ENCODE results near the gene PFKFB2.

Gene PFKFB2

GRCh38 chr1:207101720-207102119 lies 48.6 kb downstream of the PFKFB2 start:
- DNase-seq (ENCODE audit: low read depth): no peak
- no peak for TF ChIP-seq MYC (IDR thresholded peaks at IDR 0.05; ENCODE audit: low read depth, low read length)
- TF ChIP-seq MAX (IDR thresholded peaks at IDR 0.05; ENCODE audit: low read depth, low read length): no peak
- no peak for TF ChIP-seq CTCF (IDR thresholded peaks at IDR 0.05; ENCODE audit: low read depth, low read length)
- no peak for TF ChIP-seq POLR2A (IDR thresholded peaks at IDR 0.05; ENCODE audit: extremely low read depth, insufficient read length)
- no peak overlapping the region for H3K4me3 ChIP-seq (ENCODE audit: low read depth, low read length)

- DNase-seq (ENCODE audit: low read depth): no peak
- H3K4me3 ChIP-seq (ENCODE audit: low read depth, low read length): no peak overlapping the region
- TF ChIP-seq POLR2A (IDR thresholded peaks at IDR 0.05; ENCODE audit: extremely low read depth, insufficient read length) (no peak), MAX (IDR thresholded peaks at IDR 0.05; ENCODE audit: low read depth, low read length) (no peak), CTCF (IDR thresholded peaks at IDR 0.05; ENCODE audit: low read depth, low read length) (no peak), MYC (IDR thresholded peaks at IDR 0.05; ENCODE audit: low read depth, low read length) (no peak)
These were observed 49.1 kb downstream of the PFKFB2 start for GRCh38 chr1:207102146-207102545.

- no peak for TF ChIP-seq MYC (IDR thresholded peaks at IDR 0.05; ENCODE audit: low read depth, low read length)
- TF ChIP-seq MAX (IDR thresholded peaks at IDR 0.05; ENCODE audit: low read depth, low read length): no peak
- no peak for TF ChIP-seq CTCF (IDR thresholded peaks at IDR 0.05; ENCODE audit: low read depth, low read length)
- no peak for TF ChIP-seq POLR2A (IDR thresholded peaks at IDR 0.05; ENCODE audit: extremely low read depth, insufficient read length)
- no peak overlapping the region for H3K4me3 ChIP-seq (ENCODE audit: low read depth, low read length)
- DNase-seq (ENCODE audit: low read depth): no peak
These were observed 49.6 kb downstream of the PFKFB2 start for GRCh38 chr1:207102659-207103058.

- TF ChIP-seq CTCF (IDR thresholded peaks at IDR 0.05; ENCODE audit: low read depth, low read length) (no peak), MAX (IDR thresholded peaks at IDR 0.05; ENCODE audit: low read depth, low read length) (no peak), POLR2A (IDR thresholded peaks at IDR 0.05; ENCODE audit: extremely low read depth, insufficient read length) (no peak), MYC (IDR thresholded peaks at IDR 0.05; ENCODE audit: low read depth, low read length) (no peak)
- H3K4me3 ChIP-seq (ENCODE audit: low read depth, low read length): no peak within 1 kb of the TSS
- DNase-seq (ENCODE audit: low read depth): peak; percentile 40
These were observed 50.9 kb downstream of the PFKFB2 start, which contains the start of gene C4BPA for GRCh38 chr1:207103892-207104373. TSS of gene C4BPA (plus strand) at chr1:207104233. CDS start at chr1:207113026, 8,793 bp downstream.

- DNase-seq (ENCODE audit: low read depth): no peak
- no peak overlapping the region for H3K4me3 ChIP-seq (ENCODE audit: low read depth, low read length)
- TF ChIP-seq CTCF (IDR thresholded peaks at IDR 0.05; ENCODE audit: low read depth, low read length) (no peak), MYC (IDR thresholded peaks at IDR 0.05; ENCODE audit: low read depth, low read length) (no peak), MAX (IDR thresholded peaks at IDR 0.05; ENCODE audit: low read depth, low read length) (no peak), POLR2A (IDR thresholded peaks at IDR 0.05; ENCODE audit: extremely low read depth, insufficient read length) (no peak)
These were observed 55.9 kb downstream of the PFKFB2 start for GRCh38 chr1:207109004-207109403.

Measured in NB4 (cell line).